Fibroblast of skin of left quadriceps (primary cell): ENCODE results near the gene MTMR12.
"Not testable (repeated sequence)": the region's sequence is repeated elsewhere in the genome, so short reads cannot be mapped to it uniquely, and the experiment has no call there.

Source experiments
- DNase-seq, 2 experiments: peaks; one replicate each; pipeline ENCODE4 v3.0.0-alpha.2; 2013; ENCODE audit warnings: low read depth in 2 of 2

MTMR12 gene

GRCh38 chr5:32297181-32298058, 15.3 kb downstream of the MTMR12 start:
- DNase-seq, result no peak

GRCh38 chr5:32295966-32296772, 16.6 kb downstream of the MTMR12 start:
- DNase-seq, result not testable (repeated sequence)

GRCh38 chr5:32291591-32291990, 21.1 kb downstream of the MTMR12 start:
- DNase-seq, result no peak

GRCh38 chr5:32290922-32291321, 21.8 kb downstream of the MTMR12 start:
- DNase-seq, result no peak

- not testable (repeated sequence) for DNase-seq
These were observed 22.2 kb downstream of the MTMR12 start for GRCh38 chr5:32290501-32290900.

GRCh38 chr5:32289986-32290385, 22.8 kb downstream of the MTMR12 start:
- not testable (repeated sequence) for DNase-seq

- DNase-seq, result not testable (repeated sequence)
These were observed 24.6 kb downstream of the MTMR12 start for GRCh38 chr5:32288135-32288534.

GRCh38 chr5:32287525-32287924, 25.2 kb downstream of the MTMR12 start:
- not testable (repeated sequence) for DNase-seq

- DNase-seq, result no peak
These were observed 27.1 kb downstream of the MTMR12 start for GRCh38 chr5:32285510-32286138.

GRCh38 chr5:32283539-32284377, 29.0 kb downstream of the MTMR12 start:
- no peak for DNase-seq

GRCh38 chr5:32283061-32283460, 29.7 kb downstream of the MTMR12 start:
- no peak for DNase-seq

GRCh38 chr5:32282633-32283032, 30.1 kb downstream of the MTMR12 start:
- no peak for DNase-seq

GRCh38 chr5:32281378-32282133, 31.2 kb downstream of the MTMR12 start:
- not testable (repeated sequence) for DNase-seq

GRCh38 chr5:32280656-32281081, 32.1 kb downstream of the MTMR12 start:
- DNase-seq, result no peak

GRCh38 chr5:32279786-32280185, 33.0 kb downstream of the MTMR12 start:
- DNase-seq, result no peak

GRCh38 chr5:32279223-32279622, 33.5 kb downstream of the MTMR12 start:
- DNase-seq, result no peak

GRCh38 chr5:32278406-32278805, 34.3 kb downstream of the MTMR12 start:
- DNase-seq, result no peak

GRCh38 chr5:32277798-32278197, 34.9 kb downstream of the MTMR12 start:
- no peak for DNase-seq

- DNase-seq, result no peak
These were observed 36.4 kb downstream of the MTMR12 start for GRCh38 chr5:32276173-32276853.

GRCh38 chr5:32275396-32275741, 37.4 kb downstream of the MTMR12 start:
- no peak for DNase-seq
